Measurements from ENCODE around the gene MED16.
"Not testable (repeated sequence)": the region's sequence is repeated elsewhere in the genome, so short reads cannot be mapped to it uniquely, and the experiment has no call there.

Gene MED16

GRCh38 chr19:888581-889385, 4.2 kb downstream of the MED16 start:
- DNase-seq (ENCODE audit: low spot score): no peak

GRCh38 chr19:887599-887998, 5.4 kb downstream of the MED16 start:
- DNase-seq (ENCODE audit: low spot score): no peak

GRCh38 chr19:887072-887471, 5.9 kb downstream of the MED16 start:
- DNase-seq (ENCODE audit: low spot score): no peak

GRCh38 chr19:885536-886224, 7.3 kb downstream of the MED16 start:
- no peak for DNase-seq (ENCODE audit: low spot score)

- no peak for DNase-seq (ENCODE audit: low spot score)
These were observed 8.4 kb downstream of the MED16 start for GRCh38 chr19:884420-885211.

GRCh38 chr19:883661-884211, 9.3 kb downstream of the MED16 start:
- no peak for DNase-seq (ENCODE audit: low spot score)

- no peak for DNase-seq (ENCODE audit: low spot score)
These were observed 10.0 kb downstream of the MED16 start for GRCh38 chr19:882871-883497.

- no peak for DNase-seq (ENCODE audit: low spot score)
These were observed 11.5 kb downstream of the MED16 start for GRCh38 chr19:881385-882071.

- DNase-seq (ENCODE audit: low spot score): no peak
These were observed 13.1 kb downstream of the MED16 start for GRCh38 chr19:879711-880438.

- DNase-seq (ENCODE audit: low spot score): not testable (repeated sequence)
These were observed 14.0 kb downstream of the MED16 start for GRCh38 chr19:878751-879561.

GRCh38 chr19:877992-878660, 14.9 kb downstream of the MED16 start:
- not testable (repeated sequence) for DNase-seq (ENCODE audit: low spot score)

- no peak for DNase-seq (ENCODE audit: low spot score)
These were observed 16.1 kb downstream of the MED16 start for GRCh38 chr19:876780-877314.

- DNase-seq (ENCODE audit: low spot score): no peak
These were observed 16.9 kb downstream of the MED16 start for GRCh38 chr19:876089-876488.

GRCh38 chr19:875265-875879, 17.6 kb downstream of the MED16 start:
- no peak for DNase-seq (ENCODE audit: low spot score)

- no peak for DNase-seq (ENCODE audit: low spot score)
These were observed 19.4 kb downstream of the MED16 start for GRCh38 chr19:873561-874041.

GRCh38 chr19:873084-873483, 19.9 kb downstream of the MED16 start:
- DNase-seq (ENCODE audit: low spot score): peak; percentile 61

- no peak for DNase-seq (ENCODE audit: low spot score)
These were observed 20.6 kb downstream of the MED16 start for GRCh38 chr19:872266-872951.
